GM21515 (cell line): Measurements from ENCODE around the gene CENPU.
A peak's percentile ranks its signal among the peaks of the same experiment; 100 is the strongest.
"Not testable (repeated sequence)": the region's sequence is repeated elsewhere in the genome, so short reads cannot be mapped to it uniquely, and the experiment has no call there.

Source experiments
- ATAC-seq: cut with Tn5 transposase; IDR thresholded peaks from one replicate; pipeline ENCODE4 v1.9.1; 2021; ENCODE audit not compliant: unreplicated experiment

CENPU gene

DNA sequence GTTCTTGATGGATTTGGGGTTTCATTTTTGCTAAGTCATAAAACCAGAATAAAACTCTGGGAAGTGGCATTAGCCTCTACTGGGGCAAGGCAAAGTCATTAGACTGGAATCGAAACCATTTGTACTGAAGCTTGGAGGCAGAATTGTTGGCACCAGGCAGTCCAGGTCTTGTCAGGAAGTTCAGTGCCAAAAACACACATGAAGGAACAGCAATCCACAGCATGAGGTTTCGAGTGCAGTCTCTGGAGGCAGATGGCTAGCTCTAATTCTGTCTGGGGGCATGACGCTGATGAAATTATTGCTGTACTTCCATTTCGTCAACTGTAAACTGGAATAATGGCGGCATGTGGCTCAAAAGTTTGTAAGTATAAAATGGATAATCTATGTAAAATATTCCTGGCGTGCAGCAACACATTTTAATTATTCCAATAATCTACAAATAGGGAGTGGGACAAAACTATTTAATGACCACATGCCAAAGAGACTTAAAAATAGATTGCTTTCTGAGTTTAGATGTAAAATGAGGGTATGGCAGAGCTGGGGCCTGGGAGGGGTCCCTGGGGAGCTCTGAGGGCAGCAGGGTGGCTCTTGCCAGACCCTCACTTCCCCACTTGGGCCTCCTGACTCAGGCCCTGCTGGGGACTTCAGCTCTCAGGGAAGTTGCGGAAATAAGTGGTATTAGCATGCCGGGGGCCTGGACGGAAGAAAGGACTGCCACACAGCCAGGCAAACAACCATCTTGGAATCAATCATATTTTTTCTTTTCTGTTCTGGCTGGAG, 18.8 kb upstream of the CENPU start:
- ATAC-seq: no peak

DNA sequence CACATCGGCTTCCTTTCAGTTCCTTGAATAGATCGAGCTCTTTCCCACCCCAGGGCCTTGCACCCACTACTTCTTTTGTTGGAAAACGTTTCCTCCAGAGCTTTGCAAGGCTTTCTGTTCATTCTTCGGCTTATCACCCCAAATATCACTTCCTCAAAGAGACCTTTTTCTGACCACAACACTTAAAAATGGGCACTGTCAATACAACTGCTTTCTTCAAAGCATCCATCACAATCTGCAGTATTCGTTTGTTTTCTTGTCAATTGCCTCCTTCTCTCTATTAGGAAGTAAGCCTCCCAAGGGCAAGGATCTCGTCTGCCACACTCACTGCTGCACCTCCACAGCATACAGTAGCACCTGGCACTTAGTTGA, 17.7 kb upstream of the CENPU start:
- no peak for ATAC-seq

DNA sequence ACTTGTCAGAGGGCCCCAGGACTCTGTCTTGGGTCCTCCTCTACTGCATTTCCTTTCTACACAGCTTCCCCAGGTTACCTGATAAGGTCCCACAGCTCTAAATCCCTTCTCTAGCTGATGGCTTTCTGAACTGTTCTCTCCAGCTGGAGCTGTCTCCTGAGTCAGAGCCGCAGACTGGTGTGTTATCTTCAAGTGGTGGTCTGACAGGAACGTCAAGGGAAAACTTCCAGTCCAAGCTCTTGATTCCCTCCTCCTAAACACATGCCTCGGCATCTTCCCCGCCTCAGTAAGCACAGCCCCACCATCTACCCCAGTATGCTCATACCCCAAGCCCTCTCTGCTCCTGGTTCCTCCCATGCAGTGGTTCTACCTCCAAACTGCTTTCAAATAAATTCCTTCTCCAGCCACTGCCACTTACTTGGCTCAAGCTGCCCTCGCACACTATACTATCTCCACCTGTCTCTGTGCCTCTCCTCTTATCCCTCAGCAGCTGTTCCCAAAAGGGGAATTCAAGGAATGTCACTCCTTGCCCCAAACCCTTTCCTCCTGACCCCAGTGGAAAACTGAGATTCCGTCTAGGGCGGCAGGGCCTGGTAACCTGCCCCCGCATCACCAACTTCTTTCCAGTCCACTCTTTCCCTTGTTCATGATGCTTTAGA, 17.2 kb upstream of the CENPU start:
- ATAC-seq: no peak

DNA sequence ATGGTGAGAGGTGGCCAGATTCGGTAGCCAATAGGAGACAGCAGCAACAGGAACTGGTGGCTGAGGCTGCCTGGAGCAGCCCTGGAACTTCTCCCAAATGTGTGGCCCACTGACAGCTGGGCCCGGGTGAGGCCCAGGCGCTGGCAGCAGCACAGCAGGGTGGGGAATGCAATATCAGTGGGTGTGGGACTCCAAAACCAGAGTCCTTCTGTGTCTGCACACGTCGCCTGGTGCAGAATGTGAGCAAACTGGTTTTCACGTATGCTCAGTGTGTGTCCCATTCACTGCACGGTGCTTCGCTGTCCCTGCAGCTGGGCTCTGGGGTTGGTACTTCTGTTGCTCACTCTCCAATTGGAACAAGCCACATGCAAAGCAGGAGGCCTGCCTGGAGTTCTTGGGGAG, 14.4 kb upstream of the CENPU start:
- ATAC-seq: no peak

DNA sequence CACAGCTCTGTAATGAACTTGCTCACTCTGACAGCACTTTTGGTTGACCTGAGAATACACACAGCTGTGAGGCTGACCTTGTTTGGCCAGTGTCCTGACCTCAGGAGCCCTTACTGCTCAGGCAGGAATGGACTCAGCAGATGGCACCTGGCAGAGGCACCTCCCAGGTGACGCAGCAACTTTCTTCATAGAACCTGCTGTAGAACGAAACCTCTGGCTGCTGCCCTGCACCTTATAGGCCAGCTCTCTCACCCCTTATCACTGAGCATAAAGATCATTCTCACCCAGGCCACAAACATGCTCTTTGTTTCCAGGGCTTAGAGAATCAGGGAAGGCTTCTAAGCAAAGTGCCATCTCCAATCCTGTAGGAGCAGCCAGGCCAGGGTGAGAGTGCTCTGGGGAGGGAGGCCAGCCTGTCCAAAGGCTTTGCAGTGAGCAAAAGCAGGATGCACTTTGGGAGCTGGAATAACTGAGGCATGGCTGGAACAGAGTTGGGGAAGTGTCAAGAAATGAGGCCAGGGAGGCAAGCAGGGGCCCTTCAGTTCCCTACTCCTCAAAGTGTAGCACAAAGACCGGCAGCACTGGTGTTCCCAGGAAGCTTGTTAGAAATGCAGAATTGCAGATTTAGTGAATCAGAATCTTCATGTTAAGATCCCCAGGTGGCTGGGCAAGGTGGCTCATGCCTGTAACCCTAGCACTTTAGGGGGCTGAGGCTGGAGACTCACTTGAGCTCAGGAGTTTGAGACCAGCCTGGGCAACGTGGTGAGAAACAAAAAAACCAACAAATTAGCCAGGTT, 13.3 kb upstream of the CENPU start:
- no peak for ATAC-seq

DNA sequence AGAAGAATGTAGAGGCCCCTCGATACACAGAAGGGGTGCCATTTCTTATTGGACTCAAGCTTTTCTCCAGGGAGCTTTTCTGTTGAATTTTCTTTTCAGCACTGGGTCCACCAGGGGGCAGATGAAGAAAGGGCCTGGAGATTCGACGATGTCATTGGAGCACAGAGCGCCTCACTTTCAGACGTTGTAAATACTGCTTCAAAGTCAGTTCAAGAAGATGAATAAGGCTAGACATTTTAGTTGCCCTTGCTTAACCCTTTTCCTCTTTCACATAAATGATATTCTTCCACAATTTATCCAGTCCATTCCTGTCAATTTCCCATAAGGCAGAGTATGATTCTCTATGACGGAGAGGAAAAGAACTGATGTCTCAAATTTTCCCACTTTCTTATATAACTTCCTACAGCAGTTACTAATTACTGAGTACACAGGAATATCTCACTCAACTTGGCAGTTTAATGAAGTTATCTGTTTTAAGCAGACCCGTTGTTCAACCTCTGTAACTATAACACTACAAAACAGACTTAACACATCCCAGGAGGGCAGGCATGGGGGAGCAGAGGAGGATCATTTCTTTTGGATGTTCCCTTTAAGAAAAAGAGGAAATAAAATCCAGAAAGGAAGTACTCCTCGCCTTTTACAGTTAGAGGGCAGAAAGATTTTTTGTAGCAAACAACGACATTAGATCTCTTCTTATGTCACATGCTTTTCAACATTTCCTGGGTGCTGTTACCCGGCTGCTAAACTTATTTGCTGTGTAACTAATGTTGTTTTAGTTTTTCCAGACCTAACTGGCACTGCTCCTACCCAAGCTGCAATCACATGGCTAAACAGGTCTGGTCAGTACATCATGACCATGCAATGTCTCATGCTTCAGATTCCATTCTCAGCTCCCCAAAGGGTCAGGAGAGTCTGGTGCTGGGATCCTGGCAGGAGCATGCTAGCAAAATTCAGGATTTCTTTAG, 12.2 kb upstream of the CENPU start:
- peak; percentile 69 for ATAC-seq

DNA sequence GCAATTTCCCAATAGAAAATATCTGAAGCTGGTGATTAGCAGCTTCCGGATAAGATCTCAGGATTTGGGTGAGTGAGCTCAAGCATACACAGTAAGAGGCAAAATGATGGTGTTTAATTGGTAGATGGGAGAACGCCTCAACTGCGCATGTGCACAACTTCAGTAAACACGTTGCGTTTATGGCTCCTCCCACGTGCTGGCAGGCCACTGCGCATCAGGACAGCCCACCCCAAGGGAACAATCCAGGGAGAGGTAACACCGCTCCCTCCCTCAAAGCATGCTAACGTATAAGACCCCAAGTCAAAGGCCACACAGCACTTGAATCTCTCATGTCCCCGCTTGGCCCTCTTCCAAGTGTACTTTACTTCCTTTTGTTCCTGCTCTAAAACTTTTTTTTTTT, 10.3 kb upstream of the CENPU start:
- ATAC-seq: no peak

DNA sequence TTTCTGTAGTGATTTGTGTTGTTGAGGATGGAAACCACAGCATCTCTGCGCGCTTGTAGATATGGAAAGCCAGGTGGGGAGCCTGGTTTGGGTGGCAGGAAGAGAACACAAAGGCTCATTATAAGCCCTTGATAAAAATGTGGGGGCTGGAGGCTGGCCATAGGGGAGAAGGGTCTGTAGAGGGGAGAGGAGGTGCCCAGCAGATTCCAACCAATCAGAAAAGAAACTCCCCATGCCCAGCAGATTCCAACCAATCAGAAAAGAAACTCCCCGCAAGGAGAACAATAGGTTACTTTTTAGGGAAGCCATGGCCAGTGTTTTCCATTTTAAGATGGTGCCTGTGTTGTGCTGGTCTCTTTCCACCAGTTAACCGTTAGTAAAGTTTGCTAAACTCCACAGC, 9.8 kb upstream of the CENPU start:
- ATAC-seq: no peak

DNA sequence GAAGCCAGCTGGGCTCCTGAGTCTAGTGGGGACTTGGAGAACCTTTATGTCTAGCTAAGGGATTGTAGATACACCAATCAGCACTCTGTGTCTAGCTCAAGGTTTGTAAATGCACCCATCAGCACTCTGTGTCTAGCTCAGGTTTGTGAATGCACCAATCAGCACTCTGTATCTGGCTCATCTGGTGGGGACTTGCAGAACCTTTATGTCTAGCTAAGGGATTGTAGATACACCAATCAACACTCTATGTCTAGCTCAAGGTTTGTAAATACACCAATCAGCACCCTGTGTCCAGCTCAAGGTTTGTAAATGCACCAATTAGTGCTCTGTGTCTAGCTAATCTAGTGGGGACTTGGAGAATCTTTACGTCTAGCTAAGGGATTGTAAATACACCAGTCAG, 7.8 kb upstream of the CENPU start:
- not testable (repeated sequence) for ATAC-seq

DNA sequence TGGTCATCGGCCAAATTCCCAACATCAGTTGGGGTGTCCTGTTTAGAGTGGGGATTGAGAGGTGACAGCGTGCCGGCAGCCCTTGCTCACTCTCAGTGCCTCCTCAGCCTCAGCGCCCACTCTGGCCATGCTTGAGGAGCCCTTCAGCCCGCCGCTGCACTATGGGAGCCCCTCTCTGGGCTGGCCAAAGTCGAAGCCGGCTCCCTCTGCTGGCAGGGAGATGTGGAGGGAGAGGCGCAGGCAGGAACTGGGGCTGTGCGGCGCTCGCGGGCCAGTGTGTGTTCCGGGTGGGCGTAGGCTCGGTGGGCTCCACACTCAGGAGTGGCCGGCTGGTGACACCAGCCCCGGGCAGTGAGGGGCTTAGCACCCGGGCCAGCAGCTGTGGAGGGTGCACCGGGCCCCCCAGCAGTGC, 7.1 kb upstream of the CENPU start:
- ATAC-seq: no peak

DNA sequence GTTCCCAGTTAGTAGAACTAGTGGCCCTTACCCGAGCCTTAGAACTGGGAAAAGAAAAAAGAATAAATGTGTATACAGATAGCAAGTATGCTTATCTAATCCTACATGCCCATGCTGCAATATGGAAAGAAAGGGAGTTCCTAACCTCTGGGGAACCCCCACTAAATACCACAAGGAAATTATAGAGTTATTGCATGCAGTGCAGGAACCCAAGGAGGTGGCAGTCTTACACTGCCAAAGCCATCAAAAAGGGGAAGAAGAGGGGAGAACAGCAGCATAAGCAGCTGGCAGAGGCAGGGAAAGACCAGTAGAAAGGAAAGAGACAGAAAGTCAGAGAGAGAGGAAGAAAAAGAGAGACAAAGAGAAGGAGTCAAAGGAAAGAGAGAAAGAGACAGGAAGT, 5.7 kb upstream of the CENPU start:
- not testable (repeated sequence) for ATAC-seq

DNA sequence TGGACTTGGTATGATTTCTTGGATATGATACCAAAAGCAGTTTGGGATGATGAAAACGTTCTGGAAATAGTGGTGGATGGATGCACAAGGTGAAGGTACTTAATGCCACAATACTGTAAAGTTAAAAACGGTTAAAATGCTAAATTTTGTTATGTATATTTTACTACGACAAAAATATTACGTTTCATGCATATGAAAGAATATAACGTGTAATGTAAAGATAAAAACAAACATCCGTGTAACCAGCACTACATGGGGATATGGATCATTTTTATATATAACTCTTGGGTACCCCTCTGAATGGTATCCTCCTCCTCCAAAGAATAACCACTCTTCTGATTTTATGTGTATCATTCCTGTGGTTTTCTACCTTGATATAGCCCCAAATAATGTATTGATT, 862 bp upstream of the CENPU start:
- no peak for ATAC-seq

DNA sequence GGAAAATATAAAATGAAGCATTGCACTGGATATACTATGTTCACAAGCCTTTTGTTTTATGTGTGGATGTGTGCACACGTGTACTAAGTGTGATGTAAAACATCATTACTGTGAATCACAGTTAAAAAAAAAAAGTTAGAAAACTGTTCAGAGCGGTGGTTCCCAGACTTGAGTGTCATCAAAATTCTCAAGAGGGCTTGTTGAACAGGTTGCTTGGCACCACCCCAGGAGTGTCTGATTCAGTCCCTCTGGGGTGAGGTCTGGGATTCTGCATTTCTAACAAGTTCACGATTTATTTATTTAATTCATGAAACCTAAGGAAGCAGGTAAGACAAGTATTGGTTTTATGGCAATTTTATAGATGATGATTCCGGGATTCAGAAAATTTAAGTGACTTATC, 1.8 kb downstream of the CENPU start:
- ATAC-seq: no peak

DNA sequence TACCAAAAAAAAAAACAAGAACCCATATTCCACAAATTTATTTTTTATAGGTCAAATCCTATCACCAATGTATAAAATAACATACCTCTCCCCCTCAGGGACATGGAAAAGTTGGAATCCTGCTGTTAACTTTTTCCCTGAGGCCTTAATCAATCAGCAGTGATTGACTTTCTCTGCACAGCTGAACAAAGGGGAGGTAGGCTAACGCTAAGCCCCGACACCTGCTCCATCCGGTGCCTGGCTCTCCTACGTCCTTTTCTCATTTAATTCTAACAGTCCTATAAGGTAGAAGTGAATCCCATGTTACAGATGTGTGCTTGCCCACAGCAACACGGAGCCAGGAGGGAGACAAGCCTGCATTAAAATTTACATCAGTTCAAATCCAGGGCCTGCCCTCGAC, 2.8 kb downstream of the CENPU start:
- no peak for ATAC-seq

DNA sequence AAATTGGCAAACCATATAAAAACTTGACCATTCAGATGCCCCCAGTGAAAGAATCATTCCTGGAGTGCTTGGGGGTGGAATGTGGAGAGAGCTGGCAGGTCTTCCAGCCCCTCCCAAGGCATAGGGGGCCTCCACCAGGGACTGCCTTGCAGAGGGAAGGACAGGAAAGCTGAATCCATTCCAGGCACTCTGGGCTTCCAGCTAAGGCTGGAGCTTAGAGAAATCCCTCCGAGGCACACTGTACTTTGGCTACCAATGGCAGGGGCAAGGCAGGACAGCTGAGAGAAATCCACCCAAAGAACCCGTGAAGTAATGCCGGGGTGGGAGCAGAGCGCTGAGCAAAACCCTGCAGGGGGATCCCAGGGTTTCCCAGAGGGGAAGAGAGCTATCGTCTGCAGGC, 4.0 kb downstream of the CENPU start:
- ATAC-seq: no peak

DNA sequence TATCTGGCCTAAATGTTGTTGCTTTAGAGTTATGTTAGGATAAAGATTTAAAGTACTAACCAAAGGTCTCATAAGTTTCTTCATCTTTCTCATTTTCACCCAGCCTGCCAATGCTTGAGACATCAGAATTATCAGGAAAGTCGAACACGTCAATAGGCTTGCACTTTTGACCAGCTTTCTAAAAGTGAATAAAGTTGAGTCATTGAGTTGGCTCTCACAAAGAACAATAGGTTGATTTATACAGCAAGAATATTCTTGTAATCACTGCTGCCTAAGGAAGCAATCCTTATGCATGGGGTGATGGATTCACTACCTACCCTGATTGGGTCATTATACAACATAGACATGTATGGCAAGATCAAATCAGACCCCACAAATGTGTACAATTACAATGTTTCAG, 5.0 kb downstream of the CENPU start:
- no peak for ATAC-seq

DNA sequence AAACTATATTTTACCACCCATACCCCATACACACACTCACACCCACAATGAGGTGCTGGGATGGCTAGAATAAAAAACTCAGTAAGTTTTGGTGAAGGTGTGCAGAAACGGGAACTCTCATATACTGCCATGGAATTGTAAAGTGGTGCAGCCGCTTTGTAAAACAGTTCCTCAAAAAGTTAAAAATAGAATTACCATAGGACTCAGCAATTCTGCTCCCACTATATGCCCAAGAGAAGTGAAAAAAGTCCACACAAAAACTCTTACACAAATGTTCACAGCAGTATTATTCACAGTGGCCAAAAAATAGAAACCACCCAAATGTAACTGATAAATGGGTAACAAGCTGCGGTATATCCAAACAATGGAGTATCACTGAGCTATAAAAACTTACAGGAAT, 6.5 kb downstream of the CENPU start:
- no peak for ATAC-seq

DNA sequence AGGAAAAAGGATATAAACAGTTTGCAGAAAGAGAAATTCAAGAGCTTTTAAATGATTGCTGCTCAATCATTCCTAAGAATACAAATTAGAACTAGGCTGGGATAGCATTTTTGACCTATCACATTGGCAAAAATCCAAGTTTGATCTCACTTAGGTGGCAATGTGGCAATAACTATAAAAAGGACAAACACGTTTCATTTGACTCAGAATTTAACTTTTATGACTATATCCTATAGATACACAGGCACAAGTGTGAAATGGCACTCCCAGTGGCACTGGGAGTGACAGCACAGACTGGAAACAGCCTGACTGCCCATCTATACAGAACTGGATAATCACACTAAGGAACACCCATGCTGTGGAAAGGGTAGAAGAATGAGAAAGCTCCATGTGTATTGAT, 11.1 kb downstream of the CENPU start:
- ATAC-seq: no peak

DNA sequence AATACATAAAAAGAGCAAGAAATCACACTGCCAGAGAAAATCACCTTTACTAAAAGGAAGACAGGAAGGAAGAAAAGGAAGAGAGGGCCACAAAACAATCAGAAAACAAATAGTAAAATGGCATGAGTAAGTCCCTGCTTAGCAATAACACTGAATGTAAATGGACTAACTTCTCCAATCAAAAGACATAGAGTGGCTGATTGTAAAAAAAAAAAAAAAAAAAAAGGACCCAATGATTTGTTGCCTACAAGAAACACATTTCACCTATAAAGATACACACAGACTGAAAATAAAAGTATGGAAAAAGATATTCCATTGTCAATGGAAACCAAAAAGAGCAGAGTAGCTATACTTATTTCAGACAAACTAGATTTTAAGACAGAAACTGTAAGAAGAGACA, 12.6 kb downstream of the CENPU start:
- ATAC-seq: no peak

DNA sequence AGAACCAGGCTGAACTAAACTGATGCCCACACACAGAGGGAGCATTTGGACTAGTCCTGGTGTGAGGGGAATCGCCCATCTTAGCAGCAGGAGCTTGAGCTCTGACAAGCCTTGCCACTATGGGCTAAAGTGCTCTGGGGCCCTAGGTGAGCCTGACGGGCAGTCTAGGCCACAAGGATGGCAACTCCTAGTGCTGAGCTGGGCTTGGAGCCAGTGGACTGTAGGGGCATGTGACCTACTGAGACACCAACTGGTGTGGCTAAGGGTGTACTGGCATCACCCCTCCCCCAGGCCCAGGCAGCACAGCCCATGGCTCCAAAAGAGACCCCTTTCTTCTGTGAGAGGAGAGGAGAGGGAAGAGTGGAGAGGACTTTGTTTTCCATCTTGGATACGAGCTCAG, 14.5 kb downstream of the CENPU start:
- no peak for ATAC-seq

DNA sequence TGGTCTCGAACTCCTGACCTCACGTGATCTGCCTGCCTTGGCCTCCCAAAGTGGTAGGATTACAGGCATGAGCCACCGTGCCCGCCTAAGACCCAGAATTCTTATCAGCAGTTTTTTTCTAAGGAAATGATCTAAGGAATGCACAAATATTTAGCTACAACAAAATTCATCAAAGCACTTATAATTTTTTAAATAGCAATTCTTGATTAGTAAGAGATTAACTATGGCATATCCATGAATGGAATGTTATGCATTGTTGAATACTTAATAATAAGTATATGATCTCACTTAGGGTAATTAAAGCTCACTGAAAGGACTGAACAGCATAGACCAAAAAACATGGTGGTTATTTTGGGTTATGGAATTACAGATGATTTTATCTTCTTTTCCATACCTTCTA, 18.4 kb downstream of the CENPU start:
- no peak for ATAC-seq
